ENCODE data around the gene BUD31.

GRCh38 chr7:99404235-99404976, 4.4 kb upstream of the BUD31 start:
- no peak for TF ChIP-seq GATA2 (IDR thresholded peaks at IDR 0.05; ENCODE audit: low read depth, low read length)
- TF ChIP-seq GATA3 (IDR thresholded peaks at IDR 0.05; ENCODE audit: low read depth, low read length), result no peak

Measured in SH-SY5Y (cell line).